ENCODE measurements around the gene TBC1D14.
A peak's percentile ranks its signal among the peaks of the same experiment; 100 is the strongest.
"Not testable (repeated sequence)": the region's sequence is repeated elsewhere in the genome, so short reads cannot be mapped to it uniquely, and the experiment has no call there.

Gene TBC1D14

GRCh38 chr4:6972375-6972650 lies 62.7 kb downstream of the TBC1D14 start:
- H3K27ac ChIP-seq: no peak overlapping the region
- no peak overlapping the region for H3K4me3 ChIP-seq
- DNase-seq: no peak
- H3K27me3 ChIP-seq: no peaks in the 10 kb centered on the region
- H3K4me1 ChIP-seq: peaks cover 0 to 6% (median 0%) of the 10 kb centered on the region in 4 donors
- TF ChIP-seq CTCF (IDR thresholded peaks at IDR 0.05): no peak
- intact Hi-C loops (cut with DNase I; ENCODE audit: low total_unique reads): loop anchor here (5.0 kb wide), 1 partner anchor 100 kb away; no protein-coding TSS in a partner anchor
- H3K9me3 ChIP-seq: no peaks in the 10 kb centered on the region
- H3K36me3 ChIP-seq: peaks cover 3 to 17% (median 8%) of the 10 kb centered on the region in 3 donors

GRCh38 chr4:6972911-6973310 lies 63.3 kb downstream of the TBC1D14 start:
- Histone ChIP-seq H3K27me3 (no peaks in the 10 kb centered on the region), H3K27ac (no peak overlapping the region), H3K9me3 (no peaks in the 10 kb centered on the region), H3K4me1 (peaks cover 0 to 6% (median 0%) of the 10 kb centered on the region in 4 donors), H3K4me3 (no peak overlapping the region), H3K36me3 (peaks cover under 1 to 11% (median 4%) of the 10 kb centered on the region in 3 donors)
- intact Hi-C loops (cut with DNase I; ENCODE audit: low total_unique reads): loop anchor here (5.0 kb wide), 1 partner anchor 99 kb away; no protein-coding TSS in a partner anchor
- no peak for DNase-seq
- TF ChIP-seq CTCF (IDR thresholded peaks at IDR 0.05): no peak

- intact Hi-C loops (cut with DNase I; ENCODE audit: low total_unique reads): loop anchor here (5.0 kb wide), 1 partner anchor 98 kb away; no protein-coding TSS in a partner anchor
- TF ChIP-seq CTCF (IDR thresholded peaks at IDR 0.05): peak; percentile 96 to 97
- Histone ChIP-seq H3K4me1 (peaks cover 0 to 6% (median 0%) of the 10 kb centered on the region in 4 donors), H3K27me3 (no peaks in the 10 kb centered on the region), H3K27ac (no peak overlapping the region), H3K36me3 (no peaks in the 10 kb centered on the region), H3K4me3 (no peak overlapping the region), H3K9me3 (no peaks in the 10 kb centered on the region)
- DNase-seq: peak; percentile 88
Observed at GRCh38 chr4:6974138-6974848, 64.7 kb downstream of the TBC1D14 start.

GRCh38 chr4:6977846-6978245 lies 68.2 kb downstream of the TBC1D14 start:
- intact Hi-C loops (cut with DNase I; ENCODE audit: low total_unique reads); H3K4me3 ChIP-seq; H3K27me3 ChIP-seq; H3K4me1 ChIP-seq; H3K9me3 ChIP-seq; H3K27ac ChIP-seq; DNase-seq; H3K36me3 ChIP-seq: not testable (repeated sequence)

GRCh38 chr4:6983544-6984142 lies 74.0 kb downstream of the TBC1D14 start:
- Histone ChIP-seq H3K4me1 (peaks cover 0 to 31% (median 26%) of the 10 kb centered on the region in 4 donors), H3K36me3 (peaks cover 0 to 4% (median 0%) of the 10 kb centered on the region in 3 donors), H3K27me3 (no peaks in the 10 kb centered on the region), H3K9me3 (no peaks in the 10 kb centered on the region), H3K27ac (no peak overlapping the region), H3K4me3 (no peak overlapping the region)
- DNase-seq: no peak
- no peak for TF ChIP-seq CTCF (IDR thresholded peaks at IDR 0.05)
- intact Hi-C loops (cut with DNase I; ENCODE audit: low total_unique reads): loop anchor here (10.0 kb wide), 1 partner anchor 269 kb away; the partner anchor contains the start of gene BLOC1S4
